Measurements from ENCODE around the gene CH25H.
"Not testable (repeated sequence)": the region's sequence is repeated elsewhere in the genome, so short reads cannot be mapped to it uniquely, and the experiment has no call there.

The CH25H gene, protein sequence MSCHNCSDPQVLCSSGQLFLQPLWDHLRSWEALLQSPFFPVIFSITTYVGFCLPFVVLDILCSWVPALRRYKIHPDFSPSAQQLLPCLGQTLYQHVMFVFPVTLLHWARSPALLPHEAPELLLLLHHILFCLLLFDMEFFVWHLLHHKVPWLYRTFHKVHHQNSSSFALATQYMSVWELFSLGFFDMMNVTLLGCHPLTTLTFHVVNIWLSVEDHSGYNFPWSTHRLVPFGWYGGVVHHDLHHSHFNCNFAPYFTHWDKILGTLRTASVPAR

DNA sequence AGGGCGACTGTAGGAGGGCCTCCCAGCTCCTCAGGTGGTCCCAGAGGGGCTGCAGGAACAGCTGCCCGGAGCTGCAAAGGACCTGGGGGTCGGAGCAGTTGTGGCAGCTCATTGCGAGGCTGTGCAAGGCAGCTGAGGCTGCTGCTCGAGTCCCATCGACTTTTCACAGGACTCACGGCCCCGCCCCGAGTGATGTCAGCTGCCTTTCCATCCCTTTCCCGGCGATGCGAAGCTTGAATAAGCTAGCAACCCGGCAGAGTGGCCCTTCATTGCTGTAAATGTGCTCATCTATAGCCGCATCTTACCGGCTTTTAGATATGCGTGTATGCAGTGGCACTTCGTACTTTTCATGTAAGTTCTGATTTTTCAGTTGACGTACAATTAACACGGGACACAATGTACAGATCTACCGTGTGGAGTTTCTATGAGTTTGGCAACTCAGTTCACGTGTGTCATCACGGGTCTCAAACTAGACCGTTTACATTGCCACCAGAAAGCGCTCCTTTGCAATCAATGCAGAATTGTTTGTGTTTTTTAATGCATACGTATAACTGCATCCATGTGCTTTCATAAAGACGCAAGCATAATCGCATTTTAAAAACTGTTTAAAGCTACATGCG lies at the start of gene CH25H:
TSS of gene CH25H (minus strand) at position 137 of the 620 bp plus-strand sequence. CDS start at position 112, 25 bp downstream.
- no peak for DNase-seq

DNA sequence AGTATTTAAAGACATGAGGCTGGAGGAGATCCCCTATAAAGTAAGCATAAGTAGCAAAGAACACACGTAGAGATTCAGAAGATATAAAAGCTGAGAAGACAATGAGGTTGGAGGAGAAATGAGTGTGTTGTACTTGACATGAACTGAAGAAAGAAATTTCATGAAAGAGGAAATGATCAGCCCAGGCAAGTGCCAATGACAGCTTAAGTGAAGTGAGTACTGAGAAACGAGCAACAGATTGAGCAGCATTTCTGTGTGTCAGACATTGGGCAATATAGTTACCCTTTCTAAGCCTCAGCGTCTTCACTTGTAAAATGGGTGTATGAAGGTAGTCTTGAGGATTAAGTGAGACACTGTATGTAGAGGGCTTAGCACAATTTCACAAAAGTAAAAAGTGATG lies 49.2 kb upstream of the CH25H start:
- no peak for DNase-seq

DNA sequence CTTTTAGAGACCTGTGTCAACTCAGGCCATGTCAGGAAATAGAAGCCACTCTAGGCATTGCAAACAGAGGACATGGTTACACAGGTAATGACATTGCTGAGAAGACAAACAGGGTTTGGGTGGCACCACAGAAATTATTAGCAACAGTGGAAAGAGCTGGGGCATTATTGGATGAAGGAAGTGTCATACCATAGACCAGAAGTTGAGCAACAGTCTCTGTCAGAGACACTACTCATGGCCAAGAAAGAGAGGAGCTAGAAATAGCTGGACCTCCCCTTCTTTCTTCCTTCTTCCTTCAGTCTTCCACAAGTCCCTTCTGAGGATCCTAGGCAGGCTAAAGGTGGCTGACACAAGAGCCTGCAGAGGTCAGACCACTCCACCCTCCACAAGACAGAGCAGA lies 48.7 kb upstream of the CH25H start:
- no peak for DNase-seq

DNA sequence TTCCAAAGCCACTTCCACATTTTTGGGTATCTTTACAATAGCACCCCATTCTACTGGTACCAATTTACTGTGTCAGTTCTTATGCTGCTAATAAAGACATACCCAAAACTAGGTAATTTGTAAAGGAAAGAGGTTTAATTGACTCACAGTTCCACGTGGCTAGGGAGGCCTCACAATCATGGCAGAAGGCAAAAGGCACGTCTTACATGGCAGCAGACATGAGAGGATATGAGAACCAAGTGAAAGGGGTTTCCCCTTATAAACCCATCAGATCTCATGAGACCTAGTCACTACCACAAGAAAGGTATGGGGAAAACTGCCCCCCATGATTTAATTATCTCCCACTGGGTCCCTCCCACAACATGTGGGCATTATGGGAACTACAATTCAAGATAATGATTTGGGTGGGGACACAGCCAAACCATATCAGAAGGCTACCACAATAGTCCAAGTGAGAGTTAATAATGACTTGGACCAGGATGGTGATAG lies 48.0 kb upstream of the CH25H start:
- DNase-seq: not testable (repeated sequence)

DNA sequence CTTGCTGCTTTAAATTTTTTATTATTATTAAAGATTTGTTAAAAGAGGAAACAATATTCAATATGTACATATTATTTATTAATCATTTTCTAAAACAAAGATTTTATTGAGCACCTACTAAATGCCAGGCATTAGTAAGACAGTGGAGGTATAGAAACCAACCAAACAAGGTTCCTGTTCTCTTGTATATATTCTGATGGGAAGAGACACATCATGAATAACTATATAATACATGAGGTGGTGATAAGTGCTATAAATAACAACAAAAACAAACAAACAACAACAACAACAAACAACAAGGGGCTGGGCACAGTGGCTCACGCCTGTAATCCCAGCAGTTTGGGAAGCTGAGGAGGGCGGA lies 45.1 kb upstream of the CH25H start:
- DNase-seq: no peak

DNA sequence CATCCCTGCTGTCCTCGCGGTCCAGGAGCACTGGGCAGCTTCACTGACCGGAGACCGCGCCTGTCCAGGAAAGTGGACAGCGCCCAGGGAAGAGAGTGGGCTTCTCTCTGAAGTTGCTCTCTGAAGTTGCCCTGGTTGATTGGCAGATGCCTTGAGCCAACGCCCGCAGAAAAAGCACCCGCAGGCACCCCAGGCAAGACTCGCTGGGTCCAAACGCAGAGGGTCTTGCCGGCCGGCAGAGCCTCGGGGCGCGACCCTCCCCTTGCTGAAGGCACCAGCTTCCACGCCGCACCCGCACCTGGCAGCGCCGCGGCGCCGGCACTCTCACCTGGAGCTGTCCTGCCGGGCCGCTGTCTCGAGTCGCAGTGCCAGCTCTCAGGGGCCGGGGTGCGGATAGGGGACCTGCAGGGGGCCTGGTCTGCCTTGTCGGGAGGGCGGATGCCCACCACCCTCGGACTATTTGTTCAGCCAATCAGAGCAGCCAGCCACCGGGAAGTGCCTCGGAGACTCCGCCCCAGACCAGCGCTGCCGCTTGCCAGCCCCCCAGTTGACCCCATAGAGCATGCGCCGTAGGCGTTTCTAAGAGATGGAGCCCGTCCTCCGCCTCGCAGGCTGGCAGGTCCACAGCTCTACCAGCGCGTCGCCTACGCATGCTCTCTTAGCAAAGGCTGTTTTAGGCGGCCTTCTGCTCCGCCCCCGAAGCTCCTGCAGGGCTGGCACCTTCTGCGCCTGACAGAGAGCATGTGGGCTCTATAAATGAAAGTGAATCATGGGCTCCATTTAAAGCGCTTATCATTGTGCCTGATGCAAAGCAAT lies 44.5 kb upstream of the CH25H start, which contains the start of gene LIPA:
TSS of gene LIPA (minus strand) at position 367 of the 816 bp plus-strand sequence. CDS start 4,127 bp downstream, outside the sequence.
- peak; percentile 48 for DNase-seq

DNA sequence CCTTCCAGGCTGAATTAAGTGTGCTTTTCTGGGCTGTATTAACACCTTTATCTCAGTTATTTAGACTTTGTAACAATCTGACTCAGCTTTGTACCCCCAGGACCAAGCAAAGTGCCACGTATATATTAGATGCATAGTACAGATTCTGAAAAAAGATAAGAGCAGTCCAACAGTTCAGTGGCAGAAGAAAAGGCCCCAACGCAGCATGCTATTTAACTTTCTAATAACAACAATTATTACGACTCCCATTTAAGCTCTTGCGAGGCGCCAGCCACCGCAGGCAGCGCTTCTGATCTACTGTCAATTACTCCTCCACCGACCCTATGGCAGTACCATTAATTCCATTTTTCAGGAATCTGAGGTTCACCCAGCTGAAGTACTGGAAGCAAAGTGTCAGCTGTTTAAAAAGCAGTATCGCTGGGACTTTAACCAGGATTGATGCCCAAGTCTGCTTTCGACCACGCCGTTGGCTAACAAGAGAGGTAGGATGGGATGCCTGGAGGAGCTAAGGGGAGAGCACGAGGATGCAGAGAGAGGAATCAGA lies 43.8 kb upstream of the CH25H start:
- DNase-seq: no peak

DNA sequence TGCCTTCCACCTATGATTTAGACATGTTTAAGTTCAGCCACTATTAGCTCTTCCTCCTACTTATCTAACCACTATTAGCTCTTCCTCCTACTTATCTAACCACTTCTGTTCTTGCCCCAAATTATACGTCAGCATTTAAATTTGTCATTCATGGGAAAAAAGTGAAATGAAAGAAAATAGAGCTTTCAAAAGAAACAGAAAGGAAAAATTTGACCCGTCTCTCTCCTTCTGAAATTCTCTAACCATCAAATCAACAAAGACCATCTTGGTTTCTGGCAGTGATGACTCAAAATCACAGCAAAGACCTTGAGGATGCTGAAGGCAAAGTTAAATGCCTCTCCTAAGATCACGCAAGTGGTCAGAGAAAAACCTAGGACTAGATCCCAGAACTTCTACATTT lies 41.9 kb upstream of the CH25H start:
- DNase-seq: no peak

DNA sequence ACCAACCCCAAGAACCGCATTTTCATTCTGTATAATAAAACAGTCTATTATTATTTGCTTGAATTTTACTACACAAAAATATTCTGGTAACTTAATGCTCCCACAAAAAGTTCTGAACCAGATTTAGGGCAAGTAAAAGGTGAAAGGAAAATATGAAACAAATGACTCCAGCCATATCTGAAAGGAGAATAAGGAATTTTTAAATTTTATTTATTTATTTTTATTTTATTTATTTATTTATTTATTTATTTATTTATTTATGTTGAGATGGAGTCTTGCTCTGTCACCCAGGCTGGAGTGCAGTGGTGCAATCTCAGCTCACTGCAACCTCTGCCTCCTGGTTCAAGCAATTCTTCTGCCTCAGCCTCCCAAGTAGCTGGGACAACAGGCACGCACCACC lies 40.5 kb upstream of the CH25H start:
- DNase-seq: not testable (repeated sequence)

DNA sequence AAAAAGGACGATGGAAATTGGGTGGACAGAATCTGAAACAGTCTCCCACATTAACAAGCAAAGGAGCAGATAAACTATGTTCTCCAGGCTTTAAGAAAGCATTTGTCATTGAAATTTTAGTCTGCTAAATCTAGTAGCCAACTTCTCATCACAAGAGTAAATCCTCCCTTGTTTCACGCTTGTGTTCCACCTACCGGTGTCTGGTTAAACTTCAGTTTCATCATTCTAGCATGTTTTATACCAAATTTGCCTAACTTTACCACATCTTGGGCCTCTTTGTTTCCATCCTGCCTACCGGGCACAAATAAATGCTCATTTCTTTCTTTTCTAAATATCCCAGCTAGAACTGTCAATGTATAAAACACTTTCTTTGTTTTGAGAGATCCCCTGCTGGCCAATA lies 38.7 kb upstream of the CH25H start:
- DNase-seq: no peak

DNA sequence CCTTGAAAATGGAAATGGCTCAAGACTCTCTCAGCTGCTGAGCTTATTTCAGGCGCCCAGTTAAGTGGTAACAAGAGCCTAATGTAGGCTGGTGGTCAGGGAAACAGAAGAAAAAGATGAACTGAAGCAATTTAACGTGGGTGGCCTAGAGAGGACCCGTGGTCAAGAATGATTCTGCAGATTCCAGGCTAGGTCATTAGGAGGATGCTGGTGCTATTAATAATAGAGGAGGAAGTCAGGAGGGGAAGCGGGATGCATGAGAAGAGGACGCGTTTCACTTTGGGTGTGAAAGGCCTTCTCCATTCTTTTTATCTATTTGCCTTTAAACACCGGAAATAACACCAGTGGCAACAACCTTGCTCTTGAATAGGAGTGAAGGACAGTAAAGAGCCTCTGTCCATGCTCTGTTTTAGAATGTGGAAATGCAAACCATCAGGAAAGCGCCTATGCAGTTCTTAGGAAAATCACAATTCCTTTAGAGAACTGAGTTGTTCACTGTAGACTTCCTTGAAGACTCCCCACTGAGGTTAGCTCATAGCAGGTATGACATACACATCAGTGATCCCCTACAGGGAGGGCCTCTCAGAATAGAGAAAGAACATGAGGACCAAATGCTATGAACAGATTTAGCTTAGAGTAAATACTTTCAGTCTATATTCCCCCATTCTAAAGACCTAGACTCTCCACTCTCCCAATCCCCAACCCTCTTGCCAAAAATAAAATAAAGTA lies 35.9 kb upstream of the CH25H start:
- DNase-seq: no peak

DNA sequence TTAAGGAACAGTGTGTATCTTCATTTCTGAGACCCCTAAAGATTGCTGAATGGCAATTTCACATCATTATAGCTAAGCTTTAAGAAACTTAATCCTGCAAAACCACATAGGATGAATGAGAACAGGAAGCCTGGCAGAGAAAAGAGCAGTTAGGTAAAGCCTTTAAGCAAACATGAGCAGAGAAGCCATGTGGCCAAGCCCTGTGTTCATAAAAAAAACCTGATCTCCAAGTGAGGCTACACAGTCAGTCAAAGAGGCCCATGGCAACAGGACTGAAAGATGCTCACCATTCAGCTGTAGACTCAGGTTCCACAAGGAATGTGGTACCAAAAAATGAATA lies 35.2 kb upstream of the CH25H start:
- DNase-seq: no peak

DNA sequence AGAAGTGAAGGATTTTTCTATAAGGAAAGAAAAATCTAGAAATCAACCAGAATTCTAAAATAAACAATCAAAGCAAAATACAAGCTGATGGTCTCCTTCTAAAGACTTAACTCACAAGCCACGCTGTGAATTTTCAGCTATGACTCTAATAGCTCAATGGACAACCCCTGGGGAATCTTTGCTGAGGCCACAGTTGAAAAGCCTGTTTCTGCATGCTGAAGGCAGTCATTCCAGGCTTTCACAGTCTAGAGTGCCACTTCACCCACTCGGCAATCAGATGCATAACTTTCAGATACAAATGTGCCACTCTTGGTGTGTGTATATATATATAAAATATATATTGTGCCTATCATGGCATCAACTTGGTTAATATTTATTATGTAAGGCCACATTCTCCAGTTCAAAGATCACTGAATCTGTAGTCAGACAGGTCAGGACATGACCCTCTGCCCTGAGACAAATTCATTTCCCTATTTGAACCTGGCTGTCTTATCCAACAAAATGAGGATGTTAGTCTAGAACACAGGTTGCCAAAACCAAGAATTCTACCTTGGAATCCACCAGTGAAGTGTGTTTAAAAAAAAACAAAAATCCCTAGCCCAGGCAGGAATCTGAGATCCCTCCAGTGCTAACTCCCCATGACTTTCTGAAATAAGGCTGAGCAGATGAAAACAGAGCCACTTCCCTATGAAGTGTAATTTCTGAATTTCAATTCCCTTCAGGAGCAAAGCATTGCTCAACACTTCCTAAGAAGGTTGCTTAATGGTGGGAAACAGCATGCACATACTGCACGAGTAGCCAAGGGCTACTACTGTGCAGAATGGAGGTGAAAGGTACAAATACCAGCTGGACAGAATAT lies 34.6 kb upstream of the CH25H start:
- DNase-seq: no peak

DNA sequence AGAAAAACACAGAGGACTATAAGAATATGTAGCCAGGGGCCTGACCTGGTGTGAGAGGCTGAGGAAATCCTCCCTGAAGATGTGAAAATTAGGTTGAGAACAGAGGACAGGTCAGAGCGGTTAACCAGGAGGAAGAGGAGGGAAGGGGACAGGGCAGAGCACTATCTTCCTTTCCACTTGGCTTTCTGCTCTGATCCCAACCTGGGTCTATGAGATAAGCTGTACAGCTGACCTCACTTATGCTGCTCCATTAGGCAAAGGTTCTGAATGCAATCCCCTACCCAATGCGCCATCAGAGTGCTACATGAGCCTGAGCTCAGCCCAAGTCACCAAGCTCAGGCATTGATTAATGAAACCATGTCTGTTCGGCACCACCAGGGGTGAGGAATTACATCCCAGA lies 33.9 kb upstream of the CH25H start:
- DNase-seq: no peak

DNA sequence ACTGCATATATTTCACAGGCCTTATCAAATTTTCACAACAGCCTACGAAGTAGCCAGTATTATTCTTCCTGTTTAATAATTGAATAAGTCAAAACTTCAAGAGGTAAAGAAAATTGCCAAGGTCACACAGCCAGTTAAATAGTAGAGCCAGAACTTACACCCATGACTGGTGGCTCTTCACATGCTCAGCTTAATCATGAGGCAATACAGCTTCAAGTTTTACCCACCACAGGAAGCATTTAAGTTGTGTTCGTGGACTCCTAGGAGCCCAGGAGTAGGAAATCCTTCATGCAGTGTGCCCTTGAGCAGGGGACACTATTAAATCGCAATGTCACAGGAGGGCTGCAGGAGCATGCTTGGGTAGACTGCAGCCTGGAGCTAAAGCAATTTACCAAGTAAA lies 33.4 kb upstream of the CH25H start:
- DNase-seq: no peak

DNA sequence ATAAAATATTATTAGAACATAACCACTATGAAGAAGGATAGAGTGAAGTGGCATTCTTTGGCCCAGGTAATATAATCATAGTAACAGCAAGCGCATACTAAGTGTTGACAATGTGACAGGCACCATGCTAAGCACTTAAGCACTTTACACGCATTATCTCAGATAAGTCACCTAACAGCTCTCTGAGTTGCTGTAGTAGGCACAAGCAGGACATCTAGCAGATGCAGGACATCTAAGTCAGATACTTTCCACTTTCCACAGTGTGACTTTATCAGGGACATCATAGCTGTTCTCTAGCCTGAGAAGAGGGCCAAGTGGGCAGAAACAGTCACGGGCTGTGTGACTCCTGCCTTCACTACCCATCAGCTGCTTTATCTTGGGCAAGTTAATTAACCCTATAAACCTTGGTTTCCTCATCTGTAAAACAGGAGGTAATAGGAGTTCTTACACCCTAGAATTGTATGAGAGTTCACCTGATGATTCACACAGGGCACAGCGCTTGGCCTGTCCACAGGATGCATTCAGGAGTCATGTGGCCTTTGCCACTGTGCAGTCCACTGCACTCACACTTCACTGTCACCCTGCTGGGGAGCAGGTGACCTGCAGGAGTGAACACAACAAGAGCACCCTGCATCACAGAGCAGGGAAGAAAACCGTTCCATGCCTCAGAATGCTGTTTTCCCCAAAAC lies 32.0 kb upstream of the CH25H start:
- no peak for DNase-seq

DNA sequence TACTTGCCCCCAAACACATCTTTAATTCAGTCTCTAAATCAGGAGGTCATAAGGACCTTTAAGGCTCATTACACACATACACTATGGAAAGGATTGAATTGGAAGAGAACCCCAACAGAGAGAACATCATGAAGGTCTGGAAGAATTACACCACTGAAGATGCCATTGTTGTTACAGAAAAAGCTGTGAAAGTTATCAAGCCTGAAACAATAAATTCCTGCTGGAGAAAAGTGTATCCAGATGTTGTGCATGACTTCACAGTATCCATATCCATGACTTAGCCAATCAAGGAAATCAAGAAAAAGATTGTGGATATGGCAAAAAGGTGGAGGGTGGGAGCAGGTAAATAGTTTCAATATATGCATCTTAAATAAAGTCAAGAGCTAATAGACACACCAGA lies 30.7 kb upstream of the CH25H start:
- no peak for DNase-seq

DNA sequence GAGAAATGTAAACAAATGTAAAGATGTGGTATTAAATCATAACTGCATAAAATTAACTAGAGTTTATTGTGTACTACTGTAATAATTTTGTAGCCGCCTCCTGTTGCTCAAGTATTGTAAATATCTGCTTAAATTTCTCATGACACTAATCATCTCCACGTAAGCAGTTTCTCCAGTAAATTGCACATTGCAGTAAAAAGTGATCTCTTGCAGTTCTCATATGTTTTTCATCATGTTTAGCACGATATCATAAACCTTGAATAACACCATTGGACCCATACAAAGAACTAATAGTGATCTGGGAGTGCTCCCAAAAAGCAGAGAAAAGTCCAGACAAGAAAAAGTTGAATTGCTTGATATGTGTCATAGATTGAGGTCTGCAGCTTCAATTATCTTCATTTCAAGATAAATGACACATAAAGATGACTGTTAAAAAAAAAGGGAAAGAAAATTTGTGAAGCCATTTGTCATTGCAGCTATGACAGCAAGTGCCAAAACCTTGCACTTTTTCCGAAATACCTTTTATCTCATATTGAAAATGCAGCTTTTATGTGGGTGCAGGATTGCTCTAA lies 29.2 kb upstream of the CH25H start:
- DNase-seq: no peak

DNA sequence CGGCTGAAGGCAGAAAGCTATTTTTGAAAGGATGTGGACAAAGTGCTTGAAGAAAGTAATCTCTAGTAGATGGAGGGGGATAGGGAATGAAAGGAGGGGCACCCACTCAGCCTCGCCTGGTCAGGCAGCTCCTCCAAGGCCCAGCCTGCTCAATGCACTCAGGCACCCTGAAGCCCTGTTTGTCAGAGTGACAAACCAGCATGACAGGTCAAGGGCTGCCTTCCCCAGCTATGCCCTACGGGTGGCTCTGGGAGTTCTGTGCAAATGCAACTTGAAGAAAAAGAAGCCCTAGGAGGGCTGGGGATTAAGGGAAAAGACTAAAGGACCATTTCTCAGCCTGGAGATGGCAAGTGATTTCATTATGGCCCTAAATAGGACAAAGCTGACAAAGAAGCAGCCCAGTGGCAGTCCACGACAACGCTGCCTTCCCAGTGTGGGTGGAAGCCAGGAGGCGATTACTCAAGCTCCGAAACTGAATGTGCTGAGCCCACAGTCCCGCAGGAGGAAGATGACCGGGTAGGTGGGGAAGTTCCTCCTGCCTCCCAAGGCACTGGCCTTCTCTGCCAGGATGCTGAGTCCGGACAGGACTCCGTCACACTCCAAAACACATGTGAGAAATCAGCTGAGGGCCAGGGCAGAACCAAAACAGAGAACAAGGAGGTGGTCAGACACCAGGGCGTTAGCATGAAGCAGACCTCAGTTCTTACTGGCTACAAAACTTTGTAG lies 28.1 kb upstream of the CH25H start:
- DNase-seq: no peak

DNA sequence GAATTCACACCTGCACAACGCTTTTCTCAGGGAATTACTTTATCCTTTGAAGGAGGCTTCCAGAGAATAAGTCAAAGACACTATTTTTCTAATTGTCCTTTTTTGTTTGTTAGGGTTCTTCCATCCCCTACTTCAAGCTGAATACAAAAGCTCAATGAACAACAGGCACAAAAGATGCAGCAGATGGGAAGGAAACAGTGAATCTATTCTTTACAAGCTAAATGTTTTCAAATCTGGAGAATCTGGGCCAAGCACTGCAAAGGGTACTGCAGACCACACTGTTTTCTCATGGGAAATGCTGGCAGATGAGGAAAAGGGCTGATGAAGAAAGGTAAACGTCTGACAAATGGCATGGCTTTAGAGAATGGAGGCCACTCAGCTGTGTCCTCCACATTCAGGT lies 25.9 kb upstream of the CH25H start:
- no peak for DNase-seq
